PC-3 (cell line): ENCODE measurements around the gene PCDHGC4. TPM values are rescaled to one million over a fixed set of nuclear protein-coding genes. Genes with fewer than 3 reads are reported as not detected.

ENCODE experiments used
- ATAC-seq: fragments of 200-7000 bp; cut with Tn5 transposase; 2 replicates; pipeline ENCODE4 v1.9.1; 2020; ENCODE audit warnings: mild to moderate bottlenecking, moderate library complexity
- BruUV-seq: library from RNA; stranded (reverse); fragments of 400-500 nt; replicated peaks from 2 replicates; lab custom pipeline; 2021; lab: Mats Ljungman, UMichigan
- CTCF ChIA-PET: fragments of 300-600 bp; sonication (Branson Sonifier 250); formaldehyde crosslinking; loops from one replicate; lab custom pipeline; 2022; ENCODE audit warnings: antibody characterized with exemption; lab: Charles Lee
- POLR2A ChIA-PET: fragments of 300-600 bp; sonication (Branson Sonifier 250); formaldehyde crosslinking; loops from one replicate; lab custom pipeline; 2022; ENCODE audit warnings: antibody characterized with exemption; ENCODE audit not compliant: unreplicated experiment; lab: Charles Lee
- DNase-seq: peaks from one replicate; pipeline ENCODE4 v3.0.0-alpha.2; 2015
- H2AFZ ChIP-seq: fragments of 300-600 bp; sonication (generic); 2 replicates; pipeline ENCODE4 v1.6.0; 2016; ENCODE audit warnings: antibody characterized with exemption, low read length
- H3F3A ChIP-seq: fragments of 300-600 bp; sonication (generic); one replicate; pipeline ENCODE4 v1.6.0; 2017; ENCODE audit warnings: antibody characterized with exemption, low read length, control low read depth, mild to moderate bottlenecking; ENCODE audit not compliant: unreplicated experiment
- H3K27ac ChIP-seq: fragments of 300-600 bp; sonication (generic); 2 replicates; pipeline ENCODE4 v1.5.1; 2016; ENCODE audit warnings: mild to moderate bottlenecking, low read length
- H3K27me3 ChIP-seq: fragments of 300-600 bp; sonication (generic); 2 replicates; pipeline ENCODE4 v1.6.1; 2016; ENCODE audit warnings: low read length, mixed read lengths
- H3K36me3 ChIP-seq: fragments of 300-600 bp; sonication (generic); 2 replicates; pipeline ENCODE4 v1.6.1; 2016; ENCODE audit warnings: low read depth, mixed run types, low read length, mixed read lengths
- H3K4me1 ChIP-seq: fragments of 300-600 bp; sonication (generic); 2 replicates; pipeline ENCODE4 v1.5.1; 2016; ENCODE audit warnings: low read length; ENCODE audit not compliant: insufficient read depth
- H3K4me2 ChIP-seq: fragments of 300-600 bp; sonication (generic); 2 replicates; pipeline ENCODE4 v1.6.0; 2016; ENCODE audit warnings: low read length
- H3K4me3 ChIP-seq: fragments of 300-600 bp; sonication (generic); 2 replicates; pipeline ENCODE4 v1.5.1; 2016; ENCODE audit warnings: mild to moderate bottlenecking, low read length, mixed read lengths
- H3K79me2 ChIP-seq: fragments of 300-600 bp; sonication (generic); 2 replicates; pipeline ENCODE4 v1.6.1; 2017; ENCODE audit warnings: low read length, mixed read lengths
- H3K9ac ChIP-seq: fragments of 300-600 bp; sonication (generic); 2 replicates; pipeline ENCODE4 v1.6.0; 2016; ENCODE audit warnings: mild to moderate bottlenecking, low read length
- H3K9me2 ChIP-seq: fragments of 300-600 bp; sonication (generic); replicated peaks from 2 replicates; pipeline ENCODE4 v1.6.1; 2016; ENCODE audit warnings: mixed run types, low read length, mixed read lengths
- H3K9me3 ChIP-seq: fragments of 300-600 bp; sonication (generic); 2 replicates; pipeline ENCODE4 v1.6.1; 2016; ENCODE audit warnings: low read length, mixed read lengths
- H4K20me1 ChIP-seq: fragments of 300-600 bp; sonication (generic); 2 replicates; pipeline ENCODE4 v1.6.1; 2016; ENCODE audit warnings: low read length, mixed read lengths
- CTCF ChIP-seq: fragments of 300-600 bp; sonication (generic); conservative IDR thresholded peaks from 2 replicates; pipeline ENCODE4 v1.5.1; 2017; ENCODE audit warnings: antibody characterized with exemption, low read depth, mild to moderate bottlenecking, low read length
- EZH2 ChIP-seq: fragments of 300-600 bp; sonication (generic); IDR thresholded peaks from one replicate; pipeline ENCODE4 v1.6.1; 2017; ENCODE audit warnings: antibody characterized with exemption, mild to moderate bottlenecking, low read length; ENCODE audit not compliant: unreplicated experiment
- EZH2phosphoT487 ChIP-seq: fragments of 300-600 bp; sonication (generic); IDR thresholded peaks from 2 replicates; pipeline ENCODE4 v1.6.1; 2018; ENCODE audit warnings: mild to moderate bottlenecking, antibody characterized with exemption, low read length, borderline replicate concordance
- intact Hi-C: fragments of 100-400 bp; cut with micrococcal nuclease; formaldehyde crosslinking; loops from 2 replicates; pipeline ENCODE4 v1.9.0; 2023
- total RNA-seq: library from RNA; depleted of rRNA; stranded (reverse); fragments of >200 nt; gene quantifications from 2 replicates; pipeline ENCODE4 v1.2.3, GENCODE V29; 2014

Gene PCDHGC4
- total RNA-seq, 1 experiment from 2014 or later: 0.58 TPM

- POLR2A ChIA-PET: no interaction called here
- intact Hi-C loops: loop anchor here (1.0 kb wide), 3 partner anchors 128 to 195 kb away; partner anchors contain the start of genes PCDHGA1, PCDHGA5 and PCDHGB5
- ATAC-seq: peak; percentile 53
- H3K27ac ChIP-seq: peak overlapping the region; percentile 25; the same call in 1 of the 2 replicates
- no peak overlapping the region for H3K9ac ChIP-seq
- no peak overlapping the region for H3K4me3 ChIP-seq
- H3K9me3 ChIP-seq: no peaks in the 10 kb centered on the region
- no peaks in the 10 kb centered on the region for H4K20me1 ChIP-seq
- TF ChIP-seq CTCF (peak; percentile 98), EZH2 (no peak), EZH2phosphoT487 (no peak)
- H3K4me1 ChIP-seq: peaks cover 40% of the 10 kb centered on the region
- H3K27me3 ChIP-seq: no peaks in the 10 kb centered on the region
- DNase-seq: peak; percentile 88
- H3K36me3 ChIP-seq: peaks cover 51% of the 10 kb centered on the region
- no peak overlapping the region for H2AFZ ChIP-seq
- H3K79me2 ChIP-seq: 0 out of 2 replicates have a peak, but pooled peaks cover 6% of the 10 kb centered on the region
- BruUV-seq: no TSS peak
- no peak overlapping the region for H3K4me2 ChIP-seq
- peaks cover 15% of the 10 kb centered on the region for H3F3A ChIP-seq
- no peaks in the 10 kb centered on the region for H3K9me2 ChIP-seq
- CTCF ChIA-PET: interaction anchor here (0.6 to 1.0 kb wide), 5 partner anchors 39 to 161 kb away, joined by 3 to 7 read pairs (median 5); partner anchors contain the start of genes PCDHGA5 and PCDHGB5
Observed at GRCh38 chr5:141524604-141525597, 40.1 kb downstream of the PCDHGC4 start.

GRCh38 chr5:141525653-141526052, 40.8 kb downstream of the PCDHGC4 start:
- intact Hi-C loops: no loop called here
- CTCF ChIA-PET: interaction anchor here (1.0 kb wide), 1 partner anchor 38 kb away, joined by 3 read pairs; no protein-coding TSS in a partner anchor
- Histone ChIP-seq H3K4me3 (no peak overlapping the region), H3K27me3 (no peaks in the 10 kb centered on the region), H3K27ac (no peak overlapping the region), H3F3A (peaks cover 15% of the 10 kb centered on the region), H2AFZ (no peak overlapping the region), H3K9ac (no peak overlapping the region), H3K79me2 (0 out of 2 replicates have a peak, but pooled peaks cover 6% of the 10 kb centered on the region), H3K9me2 (no peaks in the 10 kb centered on the region), H3K9me3 (no peaks in the 10 kb centered on the region), H4K20me1 (no peaks in the 10 kb centered on the region), H3K4me2 (no peak overlapping the region), H3K4me1 (peaks cover 33% of the 10 kb centered on the region), H3K36me3 (peaks cover 51% of the 10 kb centered on the region)
- BruUV-seq: no TSS peak
- no peak for TF ChIP-seq EZH2phosphoT487
- TF ChIP-seq CTCF: no peak
- no peak for TF ChIP-seq EZH2
- POLR2A ChIA-PET: no interaction called here
- no peak for DNase-seq
- ATAC-seq: no peak
